GM12865 (cell line): ENCODE measurements around the gene PSMD11.
A peak's percentile ranks its signal among the peaks of the same experiment; 100 is the strongest.

Experiments
- DNase-seq: peaks from one replicate; pipeline ENCODE4 v3.0.0; 2010; ENCODE audit warnings: low read depth
- H3K4me3 ChIP-seq: 2 replicates; pipeline ENCODE4 v1.5.1; 2011; ENCODE audit warnings: mild to moderate bottlenecking, low read depth, low read length, control low read depth
- CTCF ChIP-seq: IDR thresholded peaks from 2 replicates; pipeline ENCODE4 v1.5.1; 2011; ENCODE audit warnings: low read length, control low read depth, low read depth, inconsistent platforms; ENCODE audit not compliant: insufficient read depth; ENCODE audit errors: missing control alignments

PSMD11 gene

GRCh38 chr17:32512328-32512727 is 68.0 kb downstream of the PSMD11 start:
- H3K4me3 ChIP-seq: no peak overlapping the region
- no peak for DNase-seq
- no peak for TF ChIP-seq CTCF

GRCh38 chr17:32513579-32513978 is 69.3 kb downstream of the PSMD11 start:
- DNase-seq: no peak
- no peak for TF ChIP-seq CTCF
- H3K4me3 ChIP-seq: no peak overlapping the region

- no peak for TF ChIP-seq CTCF
- no peak overlapping the region for H3K4me3 ChIP-seq
- no peak for DNase-seq
Measured at GRCh38 chr17:32514606-32515005, 70.3 kb downstream of the PSMD11 start.

- TF ChIP-seq CTCF: no peak
- DNase-seq: peak; percentile 82
- H3K4me3 ChIP-seq: no peak overlapping the region
Measured at GRCh38 chr17:32515677-32516383, 71.5 kb downstream of the PSMD11 start.

- no peak for TF ChIP-seq CTCF
- no peak overlapping the region for H3K4me3 ChIP-seq
- peak; percentile 32 for DNase-seq
Measured at GRCh38 chr17:32516450-32516849, 72.1 kb downstream of the PSMD11 start.

- no peak overlapping the region for H3K4me3 ChIP-seq
- TF ChIP-seq CTCF: no peak
- peak; percentile 73 for DNase-seq
Measured at GRCh38 chr17:32516940-32517701, 72.8 kb downstream of the PSMD11 start.
